Middle frontal gyrus (tissue), 1 donor: ENCODE data around the gene MYBBP1A.
"Not testable (repeated sequence)": the region's sequence is repeated elsewhere in the genome, so short reads cannot be mapped to it uniquely, and the experiment has no call there.

Experiments used
- DNase-seq: peaks from one replicate; pipeline ENCODE4 v3.0.0-alpha.2; 2015; ENCODE audit warnings: low spot score; ENCODE audit errors: extremely low spot score

MYBBP1A gene

DNA sequence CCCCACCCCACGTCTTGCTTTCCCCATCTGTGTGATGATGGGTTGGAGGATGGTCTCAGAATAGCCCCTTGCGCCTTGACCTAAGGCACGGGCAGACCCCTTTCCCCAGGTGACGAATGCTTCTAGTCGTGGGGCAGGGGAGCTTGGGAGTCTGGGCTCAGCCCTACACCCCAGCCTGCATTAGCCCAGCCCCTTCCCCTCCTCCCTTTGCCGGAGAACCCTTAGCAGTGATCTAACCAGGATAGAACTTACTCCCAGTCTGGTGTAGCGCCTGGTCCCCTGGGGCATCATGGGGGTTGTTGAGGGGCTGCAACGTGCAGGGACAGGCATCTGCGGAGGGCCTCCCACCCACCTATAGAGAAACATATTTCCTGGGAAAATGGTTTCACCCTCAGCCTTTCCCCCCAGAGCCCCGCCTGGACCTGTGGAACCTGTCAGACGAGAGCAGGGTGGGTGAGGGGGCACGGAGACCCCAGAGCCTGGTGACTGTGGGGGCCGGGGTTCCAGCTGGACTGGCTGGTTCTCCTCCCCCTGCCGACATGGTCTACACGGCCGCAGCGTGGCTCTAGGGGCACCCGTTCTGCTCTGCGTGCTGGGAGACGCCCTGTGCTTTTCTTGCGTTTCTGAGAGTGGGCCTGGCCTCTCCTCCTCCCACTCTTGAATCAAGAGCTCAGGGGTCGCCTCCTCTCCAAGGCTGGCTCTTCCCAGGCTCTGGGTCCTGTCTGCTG is 33.9 kb upstream of the MYBBP1A start:
- DNase-seq = no peak

DNA sequence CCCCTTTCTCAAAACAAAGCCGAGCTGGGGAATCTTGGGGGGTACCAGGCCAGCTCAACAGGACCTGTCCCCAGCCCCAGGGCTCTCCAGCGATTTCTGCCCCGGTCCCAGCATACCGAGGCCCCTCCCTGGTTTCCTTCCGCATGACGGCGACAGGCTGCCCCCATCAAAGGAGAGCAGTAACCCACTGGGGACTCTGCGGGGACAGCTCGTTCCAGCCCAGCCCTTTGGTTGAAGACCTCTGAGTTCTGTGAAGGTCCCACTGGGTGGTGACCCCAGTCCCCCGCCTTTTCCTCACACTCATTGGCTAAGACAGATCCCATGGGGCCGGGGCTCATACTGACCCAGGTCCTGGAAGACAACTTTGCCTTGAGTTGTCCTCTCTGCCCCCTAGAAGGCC is 33.2 kb upstream of the MYBBP1A start:
- DNase-seq = no peak

DNA sequence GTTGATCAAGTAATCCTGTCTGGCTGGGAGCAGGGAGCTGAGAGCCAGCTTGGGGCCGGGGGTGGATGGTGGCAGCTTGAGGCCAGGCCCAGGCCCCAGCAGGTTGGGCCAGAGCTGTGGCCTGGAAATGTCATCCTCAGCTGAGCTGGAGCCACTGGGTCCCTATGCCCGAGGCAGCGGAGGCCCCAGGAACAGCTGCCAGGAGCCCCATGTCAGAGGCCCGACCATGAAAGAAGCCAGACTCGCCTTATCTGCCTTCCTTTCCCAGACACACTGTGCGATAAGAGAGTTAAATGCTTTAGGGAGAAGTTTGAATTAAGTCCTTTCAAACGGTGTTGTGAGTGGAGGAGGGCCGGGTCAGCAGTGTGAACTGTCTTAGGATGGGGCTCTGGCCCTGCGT is 32.6 kb upstream of the MYBBP1A start:
- DNase-seq = no peak

DNA sequence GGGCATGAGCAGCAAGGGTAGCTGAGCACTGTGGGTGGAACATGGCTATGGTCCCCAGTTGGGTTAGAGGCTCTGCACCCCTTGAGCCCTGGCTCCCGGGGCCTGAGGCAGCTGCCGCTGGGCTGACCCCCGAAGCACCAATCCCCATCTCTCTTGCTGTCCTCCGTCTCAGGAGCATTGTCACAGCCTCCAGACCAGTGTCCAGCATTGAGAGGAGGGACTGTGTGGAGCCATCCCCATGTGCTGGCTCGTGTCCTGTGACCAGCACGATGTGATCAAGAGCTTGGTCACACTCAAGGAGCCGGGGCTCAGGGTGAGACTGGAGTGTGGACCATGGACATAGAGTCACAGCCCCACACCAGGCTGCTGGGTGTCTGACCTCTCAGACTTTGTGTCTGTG is 32.0 kb upstream of the MYBBP1A start:
- no peak for DNase-seq

DNA sequence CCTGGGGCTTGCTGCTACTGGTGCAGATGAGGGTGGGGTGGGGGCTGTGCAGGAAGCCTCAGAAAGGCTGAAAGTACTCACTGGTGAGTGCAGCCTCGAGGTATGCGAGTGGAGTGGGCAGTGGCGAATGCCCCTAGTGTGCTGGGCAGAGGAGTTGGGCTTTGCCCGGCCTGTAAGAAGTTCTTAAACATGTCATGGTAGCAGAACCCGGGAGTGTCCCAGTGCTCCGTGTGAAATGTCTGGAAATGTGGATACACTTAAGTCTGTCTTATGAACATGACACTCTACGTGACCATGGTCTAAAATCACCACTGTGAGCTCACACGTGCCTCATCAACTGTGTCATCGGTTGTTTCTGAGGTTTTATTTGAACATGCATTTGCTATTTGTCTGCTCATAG is 30.9 kb upstream of the MYBBP1A start:
- no peak for DNase-seq

DNA sequence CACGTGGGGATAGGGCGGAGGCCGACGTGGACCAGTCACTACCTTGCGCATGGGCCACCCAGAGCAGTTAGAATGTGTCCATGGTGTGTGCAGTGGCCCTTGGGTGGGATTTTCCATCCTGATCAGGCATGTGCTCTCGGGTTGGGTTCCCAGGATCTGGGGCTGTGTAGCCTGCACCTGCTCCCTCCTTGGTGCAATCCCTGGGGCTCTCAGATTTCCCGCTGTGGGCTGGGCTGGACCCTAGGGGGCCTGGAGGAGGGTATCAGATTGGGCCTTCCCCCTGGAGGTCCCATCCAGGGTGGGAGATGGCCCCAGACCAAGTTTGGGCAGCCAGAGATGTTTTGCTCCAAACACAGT is 30.4 kb upstream of the MYBBP1A start:
- no peak for DNase-seq

DNA sequence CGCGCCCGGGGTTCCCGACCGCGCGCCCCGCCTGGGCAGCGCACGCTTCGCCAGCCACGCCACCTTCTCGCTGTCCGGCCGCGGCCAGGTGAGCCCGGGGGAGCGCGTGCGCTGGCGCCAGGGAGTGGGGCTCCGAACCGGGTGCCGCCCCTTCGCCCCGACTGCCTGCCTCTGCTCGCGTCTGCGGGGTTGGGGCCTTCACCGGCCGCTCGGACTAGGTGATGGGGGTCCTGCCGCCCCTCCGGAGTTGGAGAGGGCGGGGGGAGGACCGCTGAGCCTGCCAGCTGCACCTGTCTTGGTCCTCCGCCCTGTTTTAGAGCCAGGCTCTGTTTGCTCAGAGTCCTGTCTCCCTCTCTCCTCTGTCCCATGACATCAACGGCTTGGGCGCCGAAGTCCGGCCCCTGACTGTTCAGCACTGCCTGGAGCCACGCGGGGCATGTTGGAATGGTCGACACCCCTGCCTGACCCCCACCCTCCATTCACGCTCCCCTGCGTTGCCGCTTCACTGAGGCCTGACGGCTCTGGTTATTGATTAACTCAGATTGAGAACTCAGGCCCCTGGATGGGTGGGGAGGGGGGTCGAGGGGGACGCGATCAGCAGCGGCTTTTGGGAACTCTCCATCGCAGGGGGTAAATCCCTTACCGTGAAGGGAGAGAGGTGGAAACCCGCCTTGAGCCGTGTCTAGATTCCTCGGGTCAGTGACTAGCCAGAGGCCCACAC is 29.9 kb upstream of the MYBBP1A start:
- no peak for DNase-seq

DNA sequence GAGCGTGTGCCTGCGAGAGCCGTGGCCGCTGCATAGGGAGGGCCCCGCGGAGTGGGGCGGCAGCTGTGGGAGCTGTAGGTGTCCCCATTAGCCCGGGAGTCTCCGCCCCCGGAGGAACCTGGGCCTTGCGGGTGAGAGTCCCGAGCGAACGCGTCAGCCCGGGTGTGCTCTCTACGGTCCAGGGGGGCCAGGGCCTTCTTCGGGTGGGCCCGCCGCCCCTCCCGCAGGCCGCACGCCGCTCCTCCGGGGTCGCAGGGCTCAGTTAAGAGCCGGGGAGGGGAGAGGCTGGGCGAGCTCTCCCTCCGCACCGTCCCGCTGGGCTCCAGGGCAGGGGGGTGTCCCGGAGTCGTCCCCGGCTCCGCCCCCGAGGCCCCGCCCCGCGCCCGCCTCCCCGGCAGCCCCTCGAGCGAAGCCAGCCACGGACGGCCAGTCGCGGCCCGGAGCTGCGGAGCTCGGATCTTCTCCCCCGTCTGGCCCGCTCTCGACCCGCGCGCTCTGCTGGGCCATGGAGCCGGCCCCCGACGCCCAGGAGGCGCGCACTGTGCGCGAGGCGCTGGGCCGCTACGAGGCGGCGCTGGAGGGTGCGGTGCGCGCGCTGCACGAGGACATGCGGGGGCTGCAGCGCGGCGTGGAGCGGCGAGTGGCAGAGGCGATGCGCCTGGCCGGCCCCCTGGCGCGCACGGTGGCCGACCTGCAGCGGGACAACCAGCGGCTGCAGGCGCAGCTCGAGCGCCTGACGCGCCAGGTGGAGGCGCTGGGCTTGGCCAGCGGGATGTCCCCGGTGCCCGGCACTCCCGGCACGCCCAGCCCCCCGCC is 29.1 kb upstream of the MYBBP1A start, which contains the start of gene SMTNL2:
Gene SMTNL2 (plus strand): TSS at position 429 of the 816 bp plus-strand sequence. CDS start 77 bp downstream, at position 506.
- DNase-seq = no peak

DNA sequence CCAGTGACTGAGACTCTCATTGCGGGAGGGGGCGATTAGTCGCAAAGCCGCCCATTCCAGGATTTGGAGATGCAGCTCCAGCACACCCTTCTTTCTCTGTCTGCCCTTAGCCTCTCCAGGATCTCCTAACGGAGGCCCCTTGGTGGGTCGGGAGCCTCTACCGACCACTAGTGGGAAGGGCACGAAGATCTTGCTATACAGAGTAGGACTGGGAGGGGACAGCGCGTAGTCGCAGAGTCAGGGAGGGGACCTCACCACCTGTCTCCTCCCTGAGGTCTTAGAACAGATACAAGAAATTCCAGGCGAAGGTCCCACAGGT is 28.6 kb upstream of the MYBBP1A start:
- DNase-seq = no peak

DNA sequence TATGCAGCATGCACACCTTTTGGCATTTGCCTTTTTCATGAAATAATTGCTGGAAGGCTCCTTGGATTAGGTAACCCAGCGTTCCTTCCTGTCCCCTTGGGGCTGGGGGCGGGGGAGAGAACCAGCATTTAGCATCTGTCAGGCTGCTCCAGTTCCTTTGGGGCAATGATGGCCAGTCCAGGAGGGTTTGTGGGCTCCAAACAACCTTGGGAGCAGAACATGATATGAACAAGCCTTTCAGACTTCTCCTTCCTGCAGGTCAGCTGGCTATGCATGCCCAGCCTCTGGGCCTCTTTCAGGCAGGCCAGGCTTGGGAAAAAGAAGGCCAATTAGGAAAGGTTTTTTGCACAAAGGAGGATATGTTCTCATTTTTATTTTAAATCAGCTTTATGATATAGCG is 28.0 kb upstream of the MYBBP1A start:
- no peak for DNase-seq

DNA sequence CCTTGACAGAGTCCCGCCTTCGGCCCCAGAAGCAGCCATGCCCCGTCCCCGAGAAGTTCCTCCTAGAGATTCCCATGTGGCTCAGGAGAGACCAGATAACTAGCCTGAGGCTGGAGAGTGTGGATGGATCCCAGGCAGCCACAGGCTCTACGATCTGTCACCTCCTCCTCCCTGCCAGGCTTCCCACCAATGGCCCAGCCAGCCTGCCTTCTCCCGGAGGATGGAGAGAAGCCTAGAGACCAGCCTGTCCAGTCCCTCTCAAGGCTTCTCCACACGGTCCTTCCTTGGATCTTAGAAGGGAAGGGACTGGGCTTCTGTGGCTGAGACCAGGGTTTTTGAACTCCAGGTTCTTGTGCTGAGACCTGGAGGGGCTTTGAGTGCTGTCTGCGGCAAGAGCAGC is 27.5 kb upstream of the MYBBP1A start:
- DNase-seq = no peak

DNA sequence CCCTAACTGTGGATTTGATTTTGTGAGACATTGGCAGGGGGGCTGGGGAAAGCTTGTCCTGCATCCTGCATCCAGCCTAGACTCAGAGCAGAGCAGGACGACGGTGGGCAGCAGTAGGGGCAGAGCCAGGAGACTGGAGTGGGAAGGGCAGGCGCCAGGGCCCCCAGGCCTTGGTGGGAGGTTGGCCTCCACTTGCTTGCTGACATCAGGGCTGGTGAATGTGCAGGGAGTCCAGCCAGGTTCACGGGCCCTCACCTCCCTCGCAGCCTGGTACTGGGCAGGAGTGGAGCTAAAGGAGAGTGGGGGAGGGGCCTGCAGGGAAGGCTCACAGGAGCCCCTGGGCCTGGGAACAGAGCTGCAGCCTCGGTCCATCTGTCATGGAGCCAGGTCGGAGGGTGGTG is 26.9 kb upstream of the MYBBP1A start:
- DNase-seq = no peak

DNA sequence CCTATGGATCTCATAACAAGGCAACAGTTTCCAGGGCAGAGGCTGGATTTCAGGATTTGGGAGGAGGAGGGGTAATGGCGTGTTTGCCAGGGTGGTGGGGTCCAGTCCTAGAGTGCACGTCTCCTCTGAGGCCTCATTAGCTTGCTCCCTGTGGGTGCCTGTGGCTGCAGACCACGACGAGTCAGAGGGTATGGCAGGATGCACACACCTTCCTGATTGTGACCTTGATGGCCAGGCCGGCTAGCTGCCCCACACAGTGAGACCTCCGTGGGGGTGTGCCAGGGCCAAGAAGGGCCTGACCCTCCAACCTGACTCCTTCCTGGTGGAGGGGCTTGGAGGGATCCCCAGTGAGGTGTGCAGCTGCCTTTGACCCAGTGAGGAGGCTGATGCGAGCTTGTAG is 25.1 kb upstream of the MYBBP1A start:
- no peak for DNase-seq

DNA sequence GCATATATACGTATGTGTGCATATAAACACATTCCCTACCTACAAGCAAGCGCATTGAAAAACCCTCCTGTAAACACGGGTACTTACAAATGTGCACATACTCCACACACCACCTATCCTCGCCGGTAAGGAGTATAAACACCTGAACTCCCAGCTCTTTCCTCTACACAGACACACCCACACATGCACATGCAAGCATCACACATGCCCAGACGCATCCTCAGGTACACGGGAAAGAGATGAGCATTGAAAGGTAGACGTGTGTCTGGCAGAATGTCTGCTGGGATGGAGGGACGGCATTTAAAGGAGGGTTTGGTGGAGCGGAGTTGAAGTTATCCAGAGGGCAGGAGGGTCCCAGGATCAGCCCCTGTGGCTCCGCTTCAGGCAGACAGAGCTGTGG is 24.5 kb upstream of the MYBBP1A start:
- no peak for DNase-seq

DNA sequence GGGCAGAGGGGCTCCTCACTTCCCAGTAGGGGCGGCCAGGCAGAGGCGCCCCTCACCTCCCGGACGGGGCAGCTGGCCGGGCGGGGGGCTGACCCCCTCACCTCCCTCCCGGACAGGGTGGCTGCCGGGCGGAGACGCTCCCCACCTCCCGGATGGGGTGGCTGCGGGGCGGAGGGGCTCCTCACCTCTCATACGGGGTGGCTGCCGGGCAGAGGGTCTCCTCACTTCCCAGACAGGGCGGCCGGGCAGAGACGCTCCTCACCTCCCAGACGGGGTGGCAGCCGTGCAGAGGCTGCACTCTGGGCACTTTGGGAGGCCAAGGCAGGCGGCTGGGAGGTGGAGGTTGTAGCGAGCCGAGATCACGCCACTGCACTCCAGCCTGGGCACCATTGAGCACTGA is 23.2 kb upstream of the MYBBP1A start:
- DNase-seq = not testable (repeated sequence)

DNA sequence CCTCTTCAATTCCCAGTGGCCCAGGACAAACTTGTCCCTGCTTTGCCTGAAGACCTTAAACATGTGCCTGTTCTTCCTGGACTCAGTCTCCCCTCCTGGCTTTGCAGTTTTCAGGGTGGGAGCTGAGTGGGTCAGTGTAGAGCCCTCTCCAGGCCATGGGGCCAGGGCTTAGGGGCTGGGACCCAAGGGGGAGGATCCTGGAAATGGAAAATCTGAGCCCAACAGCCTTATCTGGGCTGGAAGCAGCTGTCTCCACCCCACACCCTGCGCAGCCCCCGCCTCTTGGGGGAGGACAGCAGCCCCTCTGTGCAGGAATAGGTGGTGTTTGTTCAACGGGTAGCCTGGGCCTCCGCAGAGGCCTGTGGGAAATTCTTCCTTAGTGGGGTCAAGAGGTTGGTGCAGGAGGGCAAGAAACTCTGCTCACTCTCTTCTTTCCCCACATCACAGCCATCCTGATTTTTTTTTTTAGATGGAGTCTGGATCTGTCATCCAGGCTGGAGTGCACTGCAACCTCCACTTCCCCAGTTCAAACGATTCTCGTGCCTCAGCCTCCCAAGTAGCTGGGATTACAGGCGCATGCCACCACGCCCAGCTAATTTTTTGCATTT is 22.3 kb upstream of the MYBBP1A start:
- DNase-seq = no peak

DNA sequence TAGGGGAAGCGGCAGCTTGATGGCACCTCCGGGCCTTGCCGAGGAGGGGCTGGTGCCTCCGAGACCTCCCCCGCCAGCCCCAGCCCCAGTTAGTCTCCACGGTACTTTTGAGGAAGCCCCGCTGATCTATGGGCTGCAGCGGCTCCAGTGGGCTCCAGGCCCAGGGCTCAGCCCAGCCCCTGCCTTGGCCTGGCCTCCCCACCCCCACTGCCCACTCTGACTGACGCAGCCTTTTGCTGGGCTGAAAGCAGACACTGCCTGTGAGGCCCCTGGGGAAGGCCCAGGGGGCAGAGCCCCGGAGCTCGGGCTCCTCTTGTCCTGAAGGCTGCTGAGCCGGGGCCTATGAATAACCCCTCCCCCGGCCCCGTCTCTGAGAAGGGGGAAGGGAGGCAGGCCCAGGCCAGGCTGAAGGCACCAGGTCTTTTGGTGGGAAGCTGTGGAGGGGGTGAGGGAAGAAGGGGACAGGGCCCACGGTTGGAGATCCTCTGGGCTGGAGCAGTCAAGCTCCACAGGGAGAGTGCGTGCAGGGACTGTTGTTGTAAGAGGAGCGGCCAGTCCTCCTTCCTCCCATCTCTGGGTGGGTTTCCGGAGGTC is 21.6 kb upstream of the MYBBP1A start:
- DNase-seq = no peak

DNA sequence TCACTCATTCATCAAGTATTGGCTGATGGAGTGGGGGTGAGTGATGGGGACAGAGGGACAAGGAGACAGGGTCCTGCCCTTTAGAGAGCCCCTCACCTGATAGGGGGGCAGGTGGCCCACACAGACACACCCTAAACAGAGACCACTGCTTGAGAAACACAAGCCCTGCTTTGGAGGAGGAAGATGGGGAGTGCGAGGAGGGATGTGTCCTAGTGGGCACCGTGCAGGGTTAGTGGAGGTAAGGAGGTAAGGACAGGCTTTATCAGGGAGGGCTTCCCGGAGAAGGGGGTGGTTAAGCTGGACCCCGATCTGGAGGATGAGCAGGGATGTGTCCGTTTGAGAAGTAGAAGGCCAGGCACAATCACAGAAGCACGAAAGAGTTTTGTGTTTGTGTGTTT is 21.0 kb upstream of the MYBBP1A start:
- no peak for DNase-seq

DNA sequence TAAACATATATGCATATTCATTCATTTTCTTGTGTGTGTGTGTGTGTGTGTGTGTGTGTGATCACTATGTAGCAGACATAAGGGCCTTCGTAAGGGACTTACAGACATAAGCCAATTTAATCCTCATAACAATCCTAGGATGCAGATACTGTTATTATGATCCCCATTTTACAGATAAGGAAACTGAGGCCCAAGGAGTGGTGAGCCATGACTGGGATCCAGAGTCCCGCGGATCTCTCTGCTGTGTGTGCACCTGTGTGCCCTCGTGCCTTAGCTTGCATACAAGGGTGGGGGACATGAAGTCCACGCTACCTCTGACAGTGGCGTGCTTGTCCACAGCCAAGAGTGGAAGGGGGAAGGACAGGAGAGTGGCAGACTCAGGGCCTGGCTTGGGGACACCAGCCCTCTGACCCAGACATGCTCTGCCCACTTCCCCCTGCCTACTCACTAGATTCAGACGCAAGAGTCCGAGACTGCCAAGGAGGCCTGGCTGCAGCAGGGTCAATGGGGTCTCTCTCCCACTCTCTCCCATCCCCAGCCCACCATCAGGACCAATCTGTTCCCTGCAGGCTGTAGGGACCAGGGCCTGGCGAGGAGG is 19.4 kb upstream of the MYBBP1A start:
- no peak for DNase-seq

DNA sequence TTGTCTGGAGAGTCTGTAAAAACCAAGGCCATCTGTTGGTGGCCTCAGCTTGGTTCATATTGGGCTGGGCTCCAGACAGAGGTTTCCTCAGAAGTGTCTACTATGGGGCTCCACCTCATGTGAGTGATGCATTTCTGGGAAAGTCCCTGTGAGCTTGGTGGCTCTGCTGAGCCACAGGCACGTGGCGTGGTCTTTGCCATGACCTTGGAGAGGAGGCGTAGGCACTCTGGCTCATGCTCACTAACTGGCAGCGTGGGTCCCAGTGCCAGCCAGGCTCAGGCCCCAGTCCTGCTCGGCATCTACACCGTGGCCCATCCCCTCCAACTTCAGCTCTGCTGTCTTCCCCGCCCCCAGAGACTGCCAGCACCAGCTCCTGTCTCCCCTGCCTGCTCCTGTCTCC is 18.5 kb upstream of the MYBBP1A start:
- no peak for DNase-seq

DNA sequence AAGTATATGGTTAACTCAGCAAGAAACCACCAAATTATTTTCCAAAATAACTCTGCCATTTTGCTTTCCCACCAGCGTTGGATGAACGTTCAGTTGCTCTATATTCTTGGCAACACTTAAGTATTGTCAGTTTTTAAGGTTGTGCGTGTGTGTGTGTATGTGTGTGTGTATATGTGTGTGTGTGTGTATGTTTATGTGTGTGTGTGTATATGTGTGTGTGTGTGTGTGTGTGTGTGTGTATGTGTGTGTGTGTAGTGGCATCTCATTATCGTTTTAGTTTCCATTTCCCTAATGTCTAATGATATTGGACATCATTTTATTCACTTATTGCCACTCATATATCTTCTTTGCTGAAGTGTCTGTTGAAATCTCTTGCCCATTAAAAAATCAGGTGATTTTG is 17.9 kb upstream of the MYBBP1A start:
- no peak for DNase-seq
